IPS-18c (cell line): ENCODE measurements around the gene KLHL41.
"Not testable (repeated sequence)": the region's sequence is repeated elsewhere in the genome, so short reads cannot be mapped to it uniquely, and the experiment has no call there.

ENCODE experiments used
- H3K4me3 ChIP-seq: 2 replicates; pipeline ENCODE4 v1.7.0; 2013; ENCODE audit warnings: low read depth, mild to moderate bottlenecking, low read length, moderate library complexity; ENCODE audit not compliant: insufficient read depth
- H3K9me3 ChIP-seq: one replicate; pipeline ENCODE4 v1.6.1; 2013; ENCODE audit warnings: mild to moderate bottlenecking, low read length, moderate library complexity; ENCODE audit not compliant: control insufficient read depth, insufficient read depth

Gene KLHL41

DNA sequence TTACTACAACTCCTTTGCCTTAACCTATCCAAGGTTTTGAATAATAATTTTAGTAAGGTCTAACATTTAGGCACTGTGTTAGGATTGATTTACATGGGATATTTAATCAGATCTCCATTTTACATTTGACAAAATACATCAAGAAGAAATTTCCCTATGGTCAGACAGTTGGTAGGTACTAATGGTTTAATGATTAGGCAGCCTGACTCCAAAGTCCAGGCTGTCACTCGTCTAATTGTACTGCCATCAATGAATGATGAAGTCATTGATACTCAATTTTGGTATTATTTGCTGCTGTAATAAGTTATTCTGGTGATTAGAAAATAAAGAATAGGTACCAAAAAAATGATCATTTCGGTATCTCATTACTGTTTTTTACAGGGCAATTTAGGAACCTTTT, 16.1 kb upstream of the KLHL41 start:
- Histone ChIP-seq H3K9me3 (no peaks in the 10 kb centered on the region), H3K4me3 (no peak overlapping the region)

DNA sequence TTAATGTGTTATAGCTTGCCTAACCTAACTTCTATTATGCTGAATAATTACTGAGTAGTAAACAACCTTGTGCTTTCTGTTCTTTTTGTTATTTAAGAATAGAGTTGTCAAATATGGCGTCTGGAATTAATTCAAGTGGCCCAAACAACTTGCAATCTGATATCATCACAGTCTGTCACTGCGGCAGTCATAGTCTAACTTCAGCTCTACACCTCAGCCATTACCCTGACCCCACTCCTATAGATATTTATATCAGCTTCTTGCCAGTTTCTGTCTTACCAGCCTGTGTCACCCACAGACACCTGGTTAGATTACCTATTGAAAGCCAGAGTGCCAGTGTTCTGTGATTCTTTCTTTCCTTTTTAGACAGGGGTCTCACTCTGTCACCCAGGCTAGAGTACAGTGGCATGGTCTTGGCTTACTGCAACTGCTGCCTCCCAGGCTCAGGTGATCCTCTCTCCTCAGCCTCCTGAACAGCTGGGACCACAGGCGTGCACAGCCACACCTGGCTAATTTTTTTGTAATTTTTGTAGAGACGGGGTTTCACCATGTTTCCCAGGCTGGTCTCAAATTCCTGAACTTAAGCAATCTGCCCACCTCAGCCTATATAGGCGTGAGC, 14.1 kb upstream of the KLHL41 start:
- H3K9me3 ChIP-seq: no peaks in the 10 kb centered on the region
- no peak overlapping the region for H3K4me3 ChIP-seq

- no peak overlapping the region for H3K4me3 ChIP-seq
- no peaks in the 10 kb centered on the region for H3K9me3 ChIP-seq
Observed at GRCh38 chr2:169504651-169505050, 4.9 kb upstream of the KLHL41 start.

DNA sequence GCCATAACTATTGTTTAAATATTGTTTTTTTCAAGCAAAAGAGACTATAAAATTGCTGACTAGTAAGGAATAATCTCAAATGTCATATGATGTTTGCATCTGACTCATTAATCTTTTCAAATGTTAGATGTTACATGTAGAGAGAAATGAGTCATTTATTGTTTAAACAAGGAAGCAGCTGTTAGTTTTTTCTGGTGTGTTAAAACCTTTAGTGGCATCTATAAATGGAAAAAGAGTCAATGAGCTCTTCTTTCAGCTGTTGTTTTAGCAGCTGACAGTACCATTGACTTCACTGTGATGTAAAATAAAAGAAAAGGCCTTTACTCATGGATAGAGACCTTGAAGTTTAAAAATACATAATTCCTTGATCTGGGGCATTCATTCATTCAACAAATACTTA, 1.8 kb upstream of the KLHL41 start:
- no peaks in the 10 kb centered on the region for H3K9me3 ChIP-seq
- no peak overlapping the region for H3K4me3 ChIP-seq

DNA sequence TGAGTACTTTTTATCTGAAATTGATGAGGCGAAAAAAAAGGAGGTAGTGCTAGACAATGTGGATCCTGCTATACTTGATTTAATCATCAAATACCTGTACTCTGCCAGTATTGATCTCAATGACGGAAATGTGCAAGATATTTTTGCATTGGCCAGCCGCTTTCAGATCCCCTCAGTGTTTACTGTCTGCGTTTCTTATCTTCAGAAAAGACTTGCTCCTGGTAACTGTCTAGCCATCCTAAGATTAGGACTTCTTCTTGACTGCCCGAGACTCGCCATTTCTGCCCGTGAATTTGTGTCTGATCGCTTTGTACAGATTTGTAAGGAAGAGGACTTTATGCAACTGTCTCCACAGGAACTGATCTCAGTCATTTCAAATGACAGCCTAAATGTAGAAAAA, 453 bp downstream of the KLHL41 start:
- Histone ChIP-seq H3K9me3 (no peaks in the 10 kb centered on the region), H3K4me3 (no peak overlapping the region)

- Histone ChIP-seq H3K9me3 (no peaks in the 10 kb centered on the region), H3K4me3 (no peak overlapping the region)
Observed at GRCh38 chr2:169510496-169510895, 994 bp downstream of the KLHL41 start.

DNA sequence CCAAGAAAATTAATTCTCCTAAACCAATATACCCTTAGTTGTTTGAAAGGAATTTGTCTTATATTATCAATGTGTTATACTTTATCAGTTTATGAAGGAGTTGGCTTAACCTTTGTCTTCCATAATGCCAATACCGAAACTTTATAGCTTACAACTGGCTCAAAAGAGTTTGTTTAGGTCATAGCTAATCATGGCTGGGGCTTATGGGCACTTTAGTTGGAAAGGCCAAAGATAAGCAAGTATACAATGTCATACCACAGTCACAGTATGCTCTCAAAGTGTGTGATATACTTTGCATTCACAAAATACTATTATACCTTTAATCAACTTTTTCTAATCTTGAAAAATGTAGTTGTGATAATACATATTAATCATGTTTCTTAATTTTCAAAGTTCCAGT, 2.3 kb downstream of the KLHL41 start:
- no peak overlapping the region for H3K4me3 ChIP-seq
- no peaks in the 10 kb centered on the region for H3K9me3 ChIP-seq

DNA sequence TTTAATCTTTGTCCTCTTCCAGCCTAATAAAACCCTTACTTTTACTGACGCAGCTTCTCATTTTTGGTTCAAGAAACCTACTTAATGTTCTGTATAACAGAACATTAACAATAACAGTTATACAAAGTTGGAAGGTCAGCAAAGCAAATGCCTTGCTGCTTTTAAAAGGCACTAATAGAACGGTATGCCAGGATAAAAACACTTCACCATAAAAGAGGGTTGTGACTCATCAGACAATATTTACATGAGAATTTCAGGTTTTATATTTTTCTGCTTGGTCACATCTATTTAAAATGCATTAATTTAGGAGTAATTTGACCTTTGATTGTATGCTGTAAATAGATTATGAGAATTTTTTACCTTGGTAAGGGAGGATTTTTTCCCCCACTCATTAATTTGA, 3.0 kb downstream of the KLHL41 start:
- H3K4me3 ChIP-seq: no peak overlapping the region
- no peaks in the 10 kb centered on the region for H3K9me3 ChIP-seq

DNA sequence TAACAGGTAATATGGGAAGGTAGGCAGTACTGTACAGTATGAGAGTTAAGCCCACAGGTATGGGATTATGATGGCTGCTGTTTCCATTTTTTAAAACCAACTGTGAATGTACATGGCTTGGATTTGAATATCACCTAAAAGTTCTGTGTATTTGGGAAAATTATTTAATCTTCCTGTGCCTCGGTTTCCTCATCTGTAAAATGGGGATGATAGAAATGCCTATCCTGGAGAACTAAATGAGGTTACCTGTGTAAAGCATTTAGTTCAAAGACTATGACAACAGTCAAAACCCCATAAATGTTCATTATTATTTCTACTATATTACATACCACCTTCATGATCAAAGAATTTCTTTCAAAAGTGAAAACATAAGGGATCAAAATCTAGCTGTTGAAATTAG, 3.6 kb downstream of the KLHL41 start:
- no peak overlapping the region for H3K4me3 ChIP-seq
- no peaks in the 10 kb centered on the region for H3K9me3 ChIP-seq

GRCh38 chr2:169513926-169514325, 4.4 kb downstream of the KLHL41 start:
- H3K4me3 ChIP-seq: no peak overlapping the region

GRCh38 chr2:169514758-169515157, 5.3 kb downstream of the KLHL41 start:
- not testable (repeated sequence) for H3K9me3 ChIP-seq, H3K4me3 ChIP-seq

More at GRCh38 chr2:169513926-169514325, 4.4 kb downstream of the KLHL41 start:
- H3K9me3 ChIP-seq: no peaks in the 10 kb centered on the region

GRCh38 chr2:169516488-169516995, 7.0 kb downstream of the KLHL41 start:
- not testable (repeated sequence) for H3K4me3 ChIP-seq, H3K9me3 ChIP-seq

- H3K9me3 ChIP-seq: no peaks in the 10 kb centered on the region
- no peak overlapping the region for H3K4me3 ChIP-seq
Observed at GRCh38 chr2:169520896-169521295, 11.4 kb downstream of the KLHL41 start.

GRCh38 chr2:169523681-169524080, 14.2 kb downstream of the KLHL41 start:
- no peaks in the 10 kb centered on the region for H3K9me3 ChIP-seq
- no peak overlapping the region for H3K4me3 ChIP-seq

- Histone ChIP-seq H3K9me3 (no peaks in the 10 kb centered on the region), H3K4me3 (no peak overlapping the region)
Observed at GRCh38 chr2:169525434-169525833, 15.9 kb downstream of the KLHL41 start.

GRCh38 chr2:169526451-169526850, 16.9 kb downstream of the KLHL41 start:
- H3K4me3 ChIP-seq: no peak overlapping the region

DNA sequence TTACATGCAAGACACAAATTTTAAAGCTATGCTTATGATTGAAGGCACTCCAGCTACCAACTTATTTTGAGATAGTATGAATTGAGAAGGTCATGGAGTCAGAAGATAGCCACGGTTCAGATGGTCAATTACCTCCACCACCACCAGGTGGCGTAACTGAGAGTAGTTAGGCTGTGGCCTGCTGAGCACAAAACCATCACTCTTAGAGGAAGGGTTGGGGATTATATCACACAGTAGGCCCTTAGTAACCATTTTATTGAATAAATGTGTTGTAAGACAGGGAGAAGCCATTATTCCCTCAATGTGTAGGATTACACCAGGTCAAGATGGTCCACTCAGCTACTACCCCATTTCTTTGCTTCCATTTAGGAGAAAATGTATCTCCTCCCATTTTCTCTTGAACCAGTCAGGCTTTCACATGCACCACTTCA, 18.8 kb downstream of the KLHL41 start:
- H3K9me3 ChIP-seq: no peaks in the 10 kb centered on the region
- H3K4me3 ChIP-seq: no peak overlapping the region

More at GRCh38 chr2:169526451-169526850, 16.9 kb downstream of the KLHL41 start:
- no peaks in the 10 kb centered on the region for H3K9me3 ChIP-seq

- H3K4me3 ChIP-seq, H3K9me3 ChIP-seq: not testable (repeated sequence)
Observed at GRCh38 chr2:169539460-169539859, 30.0 kb downstream of the KLHL41 start.

- Histone ChIP-seq H3K9me3 (no peaks in the 10 kb centered on the region), H3K4me3 (no peak overlapping the region)
Observed at GRCh38 chr2:169540146-169540545, 30.6 kb downstream of the KLHL41 start.
